GM03348 (cell line): ENCODE measurements around the gene ZKSCAN8.

ENCODE experiments used
- DNase-seq: peaks from one replicate; pipeline ENCODE4 v3.0.0; 2012; ENCODE audit warnings: low spot score

The ZKSCAN8 gene

GRCh38 chr6:28206527-28206926, 64.8 kb downstream of the ZKSCAN8 start:
- DNase-seq, result no peak

GRCh38 chr6:28206928-28207509, 65.3 kb downstream of the ZKSCAN8 start:
- no peak for DNase-seq

- peak; percentile 57 for DNase-seq
Measured at GRCh38 chr6:28207510-28208110, 65.9 kb downstream of the ZKSCAN8 start.

- no peak for DNase-seq
Measured at GRCh38 chr6:28208111-28208659, 66.5 kb downstream of the ZKSCAN8 start.
